Measurements from ENCODE around the gene USP12. TPM values are rescaled to one million over a fixed set of nuclear protein-coding genes. Genes with fewer than 3 reads are reported as not detected.

USP12 gene
- total and polyA plus RNA-seq, 2 experiments from 2014 or later, result 18.4 to 39.3 TPM

- Mint-ChIP-seq H3K4me3 (no peak overlapping the region), H3K36me3 (ENCODE audit: low read depth) (peaks cover 3% of the 10 kb centered on the region; the same call in 2 of the 3 replicates), H3K4me1 (peaks cover 22% of the 10 kb centered on the region), H3K27me3 (ENCODE audit: insufficient read depth, low read depth, poor library complexity) (peaks cover 8% of the 10 kb centered on the region), H3K9me3 (peaks cover 6% of the 10 kb centered on the region), H3K27ac (no peak overlapping the region)
- Histone ChIP-seq H3K79me2 (replicated peaks; ENCODE audit: insufficient read depth) (no peaks in the 10 kb centered on the region), H3F3A (replicated peaks; ENCODE audit: low read depth) (no peaks in the 10 kb centered on the region), H2AFZ (peak overlapping the region; percentile 88), H3K27me3 (ENCODE audit: insufficient read depth) (no peaks in the 10 kb centered on the region), H3K27ac (ENCODE audit: low read depth) (no peak overlapping the region), H3K36me3 (ENCODE audit: insufficient read depth) (no peaks in the 10 kb centered on the region), H3K9me2 (ENCODE audit: insufficient read depth) (no peaks in the 10 kb centered on the region), H4K20me1 (replicated peaks; ENCODE audit: insufficient read depth) (no peaks in the 10 kb centered on the region), H3K4me1 (ENCODE audit: insufficient read depth) (peaks cover 17% of the 10 kb centered on the region), H3K4me3 (no peak overlapping the region), H3K4me2 (peak overlapping the region; percentile 53)
- DNase-seq (ENCODE audit: low spot score) (peak; percentile 63), ATAC-seq (peak; percentile 45)
- TF ChIP-seq CTCF (conservative IDR thresholded peaks at IDR 0.05; ENCODE audit: low read depth in 2 of 2) (no peak), ETS1 (IDR thresholded peaks at IDR 0.05) (no peak), ZNF114 (CRISPR knock-in tag; IDR thresholded peaks at IDR 0.05) (no peak), REST (IDR thresholded peaks at IDR 0.05; ENCODE audit: unreplicated experiment) (no peak), CREB1 (CRISPR knock-in tag; IDR thresholded peaks at IDR 0.05; ENCODE audit: low read depth) (no peak), EZH2 (IDR thresholded peaks at IDR 0.05; ENCODE audit: low read depth, unreplicated experiment) (no peak), EZH2phosphoT487 (IDR thresholded peaks at IDR 0.05; ENCODE audit: unreplicated experiment) (no peak), ZNF462 (CRISPR knock-in tag; IDR thresholded peaks at IDR 0.05) (no peak), NANOG (IDR thresholded peaks at IDR 0.05; ENCODE audit: borderline replicate concordance) (no peak), JUNB (IDR thresholded peaks at IDR 0.05; ENCODE audit: unreplicated experiment) (no peak), ZNF331 (CRISPR knock-in tag; IDR thresholded peaks at IDR 0.05; ENCODE audit: low read depth) (no peak), STAT1 (IDR thresholded peaks at IDR 0.05; ENCODE audit: unreplicated experiment) (no peak), POLR2AphosphoS5 (IDR thresholded peaks at IDR 0.05; ENCODE audit: low read depth) (no peak)
Observed at GRCh38 chr13:27018882-27019281, 152.7 kb downstream of the USP12 start.

Measured in GM23338 (cell line).